ENCODE data around the gene PLCB4. TPM values are rescaled to one million over a fixed set of nuclear protein-coding genes. Genes with fewer than 3 reads are reported as not detected.

Gene PLCB4
- total RNA-seq, 2 donors from 2014 or later, result 15.3 to 24.1 TPM

DNA sequence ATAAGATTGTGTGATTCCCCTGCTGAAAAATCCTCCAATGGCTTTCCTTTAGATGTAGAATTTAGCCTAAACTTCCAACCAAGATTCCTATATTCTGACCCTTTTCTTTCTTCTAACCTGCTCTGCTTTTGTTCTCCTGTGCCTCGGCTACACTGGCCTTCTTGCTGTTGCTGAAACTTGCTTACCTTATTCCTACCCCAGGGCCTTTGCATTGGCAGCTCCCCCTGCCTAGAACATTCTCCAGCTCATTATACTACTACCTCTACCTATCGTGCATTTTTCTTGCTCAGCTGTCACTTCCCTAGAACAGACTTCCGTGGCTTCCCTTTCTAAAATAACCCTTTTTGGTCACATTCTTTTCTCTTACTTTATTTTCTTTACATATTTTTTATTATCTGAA lies 48.7 kb downstream of the PLCB4 start:
- Histone ChIP-seq H3K27me3 (replicated peaks; ENCODE audit: insufficient read depth) (no peaks in the 10 kb centered on the region), H3K36me3 (no peaks in the 10 kb centered on the region), H3K9me3 (no peaks in the 10 kb centered on the region), H3K27ac (no peak overlapping the region), H3K4me3 (no peak overlapping the region), H3K4me1 (ENCODE audit: control insufficient read depth in 1 of 2, low read depth in 2 of 2) (peaks cover 0 to 12% of the 10 kb centered on the region in 2 donors)
- DNase-seq (ENCODE audit: low spot score) (no peak), ATAC-seq (ENCODE audit: insufficient number of reproducible peaks, low FRiP score, low read depth) (no peak)
- TF ChIP-seq, protein P1, sequence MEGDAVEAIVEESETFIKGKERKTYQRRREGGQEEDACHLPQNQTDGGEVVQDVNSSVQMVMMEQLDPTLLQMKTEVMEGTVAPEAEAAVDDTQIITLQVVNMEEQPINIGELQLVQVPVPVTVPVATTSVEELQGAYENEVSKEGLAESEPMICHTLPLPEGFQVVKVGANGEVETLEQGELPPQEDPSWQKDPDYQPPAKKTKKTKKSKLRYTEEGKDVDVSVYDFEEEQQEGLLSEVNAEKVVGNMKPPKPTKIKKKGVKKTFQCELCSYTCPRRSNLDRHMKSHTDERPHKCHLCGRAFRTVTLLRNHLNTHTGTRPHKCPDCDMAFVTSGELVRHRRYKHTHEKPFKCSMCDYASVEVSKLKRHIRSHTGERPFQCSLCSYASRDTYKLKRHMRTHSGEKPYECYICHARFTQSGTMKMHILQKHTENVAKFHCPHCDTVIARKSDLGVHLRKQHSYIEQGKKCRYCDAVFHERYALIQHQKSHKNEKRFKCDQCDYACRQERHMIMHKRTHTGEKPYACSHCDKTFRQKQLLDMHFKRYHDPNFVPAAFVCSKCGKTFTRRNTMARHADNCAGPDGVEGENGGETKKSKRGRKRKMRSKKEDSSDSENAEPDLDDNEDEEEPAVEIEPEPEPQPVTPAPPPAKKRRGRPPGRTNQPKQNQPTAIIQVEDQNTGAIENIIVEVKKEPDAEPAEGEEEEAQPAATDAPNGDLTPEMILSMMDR (IDR thresholded peaks at IDR 0.05), result no peak

DNA sequence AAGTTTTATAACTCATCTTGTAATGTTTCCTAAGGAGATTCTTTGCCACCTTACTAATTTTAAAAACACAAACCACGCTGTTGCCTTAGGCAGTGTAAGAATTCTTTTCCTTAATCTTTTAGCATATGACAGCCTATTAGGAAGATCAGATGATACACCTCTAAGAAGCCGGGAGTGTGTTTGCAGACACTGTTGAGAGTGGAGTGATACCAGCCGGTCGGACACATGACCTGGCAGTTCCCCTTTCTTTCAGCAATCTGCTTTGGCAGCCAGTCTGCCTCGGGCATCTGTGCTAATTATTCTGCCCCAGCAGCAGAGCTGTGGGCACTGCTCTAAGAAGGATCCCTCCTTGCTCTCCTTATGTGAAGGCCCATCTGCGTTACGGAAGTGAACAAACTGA lies 50.9 kb downstream of the PLCB4 start:
- H3K27me3 ChIP-seq (replicated peaks; ENCODE audit: insufficient read depth), result no peaks in the 10 kb centered on the region
- H3K27ac ChIP-seq, result no peak overlapping the region
- ATAC-seq (ENCODE audit: insufficient number of reproducible peaks, low FRiP score, low read depth) (no peak), DNase-seq (ENCODE audit: low spot score) (no peak)
- H3K4me1 ChIP-seq (ENCODE audit: control insufficient read depth in 1 of 2, low read depth in 2 of 2), result no peaks in the 10 kb centered on the region
- TF ChIP-seq, protein P1 (IDR thresholded peaks at IDR 0.05), result no peak
- H3K9me3 ChIP-seq, result no peaks in the 10 kb centered on the region
- H3K36me3 ChIP-seq, result no peaks in the 10 kb centered on the region
- H3K4me3 ChIP-seq, result no peak overlapping the region

DNA sequence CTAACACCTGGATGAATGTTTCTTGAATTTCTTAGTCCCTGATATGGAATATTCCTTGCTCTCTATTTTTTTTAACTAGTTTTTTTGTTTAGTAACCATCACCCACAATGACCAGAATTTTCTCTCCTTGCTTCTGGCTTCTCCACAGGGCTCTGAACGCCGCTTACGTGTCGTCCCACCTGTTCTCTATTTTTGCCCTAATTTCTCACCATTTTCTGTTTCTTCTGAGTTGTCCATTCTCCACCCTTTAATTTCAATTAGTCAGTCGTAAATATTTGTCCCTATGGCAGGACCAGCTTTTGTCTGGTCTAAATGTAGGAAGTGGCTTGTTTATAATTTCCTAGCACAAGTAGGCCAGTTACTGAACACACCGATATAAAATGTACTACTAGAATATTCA lies 52.3 kb downstream of the PLCB4 start:
- Histone ChIP-seq H3K36me3 (no peaks in the 10 kb centered on the region), H3K27ac (no peak overlapping the region), H3K4me1 (ENCODE audit: control insufficient read depth in 1 of 2, low read depth in 2 of 2) (no peaks in the 10 kb centered on the region), H3K27me3 (replicated peaks; ENCODE audit: insufficient read depth) (no peaks in the 10 kb centered on the region), H3K4me3 (no peak overlapping the region), H3K9me3 (no peaks in the 10 kb centered on the region)
- no peak for DNase-seq (ENCODE audit: low spot score)
- ATAC-seq (ENCODE audit: insufficient number of reproducible peaks, low FRiP score, low read depth), result no peak
- TF ChIP-seq, protein P1 (IDR thresholded peaks at IDR 0.05), result no peak

DNA sequence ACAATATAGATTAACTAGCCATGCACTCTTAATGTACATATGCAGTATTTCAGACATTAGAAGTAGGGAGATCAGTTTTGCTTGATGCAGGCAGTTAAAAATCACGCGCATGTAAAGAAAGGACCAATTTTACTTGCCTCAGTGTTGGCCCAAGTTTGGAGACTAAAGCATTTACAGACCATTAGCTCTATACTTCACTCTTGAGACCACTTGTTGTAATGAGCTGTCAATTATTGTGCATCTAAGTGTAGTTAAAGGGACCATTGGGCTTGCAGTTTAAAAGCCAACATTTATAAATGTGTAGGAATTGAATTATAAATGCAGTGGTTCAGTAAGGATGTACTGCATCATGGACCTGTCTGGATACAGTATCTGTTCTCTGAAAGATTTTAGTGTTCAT lies 53.7 kb downstream of the PLCB4 start:
- no peaks in the 10 kb centered on the region for H3K4me1 ChIP-seq (ENCODE audit: control insufficient read depth in 1 of 2, low read depth in 2 of 2)
- ATAC-seq (ENCODE audit: insufficient number of reproducible peaks, low FRiP score, low read depth) (no peak), DNase-seq (ENCODE audit: low spot score) (no peak)
- no peaks in the 10 kb centered on the region for H3K27me3 ChIP-seq (replicated peaks; ENCODE audit: insufficient read depth)
- no peaks in the 10 kb centered on the region for H3K36me3 ChIP-seq
- no peak overlapping the region for H3K4me3 ChIP-seq
- no peak overlapping the region for H3K27ac ChIP-seq
- TF ChIP-seq, protein P1 (IDR thresholded peaks at IDR 0.05), result no peak
- no peaks in the 10 kb centered on the region for H3K9me3 ChIP-seq

DNA sequence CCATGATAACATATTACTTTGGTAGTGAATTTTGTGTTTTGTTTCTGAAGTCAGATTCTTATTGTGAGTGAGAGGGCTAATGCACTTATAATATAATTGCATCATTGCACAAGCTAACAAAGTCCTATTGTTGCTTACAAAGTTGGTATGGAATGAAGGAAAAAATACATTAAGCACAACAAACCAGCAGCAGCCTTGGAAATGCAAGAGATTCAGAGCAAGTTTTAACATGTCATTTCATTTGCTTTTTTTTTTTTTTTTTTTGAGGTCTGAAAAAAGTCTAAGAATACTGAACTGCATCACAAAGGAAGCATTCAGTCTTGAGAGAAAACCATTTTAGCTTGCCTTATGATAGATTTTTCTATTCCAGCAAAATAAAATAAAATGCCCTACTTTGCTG lies 57.6 kb downstream of the PLCB4 start:
- ATAC-seq (ENCODE audit: insufficient number of reproducible peaks, low FRiP score, low read depth) (no peak), DNase-seq (ENCODE audit: low spot score) (no peak)
- no peaks in the 10 kb centered on the region for H3K9me3 ChIP-seq
- H3K27me3 ChIP-seq (replicated peaks; ENCODE audit: insufficient read depth), result no peaks in the 10 kb centered on the region
- H3K4me3 ChIP-seq, result no peak overlapping the region
- H3K27ac ChIP-seq, result no peak overlapping the region
- TF ChIP-seq, protein P1 (IDR thresholded peaks at IDR 0.05), result no peak
- no peaks in the 10 kb centered on the region for H3K36me3 ChIP-seq
- H3K4me1 ChIP-seq (ENCODE audit: control insufficient read depth in 1 of 2, low read depth in 2 of 2), result peaks cover 0 to 11% of the 10 kb centered on the region in 2 donors

Measured in thoracic aorta (tissue), 2 donors.